ENCODE data around the gene P2RY6. TPM values are rescaled to one million over a fixed set of nuclear protein-coding genes. Genes with fewer than 3 reads are reported as not detected.

The P2RY6 gene
- total and polyA plus RNA-seq, 2 experiments from 2014 or later: 0.76 to 0.99 TPM

DNA sequence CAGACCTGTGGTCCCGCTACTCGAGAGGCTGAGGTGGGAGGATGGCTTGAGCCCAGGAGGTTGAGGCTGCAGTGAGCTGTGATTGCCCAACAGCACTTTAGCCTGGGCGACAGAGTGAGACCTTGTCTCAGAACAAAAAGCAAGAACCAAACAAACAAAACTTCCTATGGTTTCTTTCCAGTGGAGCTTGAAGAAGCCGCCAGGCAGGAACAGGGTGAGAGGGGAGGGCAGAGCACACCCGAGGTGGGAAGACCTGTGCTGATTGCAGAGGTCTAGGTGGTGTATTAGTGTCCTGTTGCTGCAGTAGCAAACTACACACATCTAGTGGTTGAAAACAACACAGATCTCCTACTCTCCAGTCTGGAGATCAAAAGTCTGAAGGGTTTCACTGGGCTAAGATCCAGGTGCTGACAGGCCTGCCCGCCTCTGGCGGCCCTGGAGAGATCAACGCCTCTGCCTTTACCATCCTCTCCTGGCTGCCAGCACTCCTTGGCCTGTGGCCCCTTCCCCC lies 46.4 kb downstream of the P2RY6 start:
- peaks cover 39% of the 10 kb centered on the region for H3F3A ChIP-seq (ENCODE audit: insufficient read depth)
- WGBS, 2 experiments (ENCODE audit: low coverage in 1 of 2, low lambda C conversion rate in 2 of 2, missing lambda C conversion rate in 2 of 2): 74 to 77% methylated on average over 8 of the region's 8 CpGs
- H3K4me1 ChIP-seq (ENCODE audit: insufficient read depth): peaks cover 56% of the 10 kb centered on the region
- no peak for DNase-seq
- H3K27me3 ChIP-seq (replicated peaks; ENCODE audit: insufficient read depth): no peaks in the 10 kb centered on the region
- peaks cover 100% of the 10 kb centered on the region for H3K79me2 ChIP-seq (ENCODE audit: insufficient read depth)
- H3K36me3 ChIP-seq (ENCODE audit: low read depth): no peaks in the 10 kb centered on the region
- H3K9ac ChIP-seq: no peak overlapping the region
- in situ Hi-C loops (cut with MboI): no loop called here
- H3K27ac ChIP-seq: no peak overlapping the region
- TF ChIP-seq EZH2phosphoT487 (IDR thresholded peaks at IDR 0.05; ENCODE audit: insufficient read depth, low read depth) (no peak), EZH2 (IDR thresholded peaks at IDR 0.05; ENCODE audit: insufficient read depth, poor library complexity, severe bottlenecking) (no peak)
- H3K4me2 ChIP-seq (ENCODE audit: unreplicated experiment): no peak overlapping the region
- H3K9me3 ChIP-seq (ENCODE audit: low read depth): no peaks in the 10 kb centered on the region
- H2AFZ ChIP-seq: no peak overlapping the region
- H4K20me1 ChIP-seq (ENCODE audit: insufficient read depth): 0 out of 2 replicates have a peak, but pooled peaks cover 6% of the 10 kb centered on the region
- no peaks in the 10 kb centered on the region for H3K9me2 ChIP-seq (ENCODE audit: insufficient read depth)
- H3K4me3 ChIP-seq: no peak overlapping the region

DNA sequence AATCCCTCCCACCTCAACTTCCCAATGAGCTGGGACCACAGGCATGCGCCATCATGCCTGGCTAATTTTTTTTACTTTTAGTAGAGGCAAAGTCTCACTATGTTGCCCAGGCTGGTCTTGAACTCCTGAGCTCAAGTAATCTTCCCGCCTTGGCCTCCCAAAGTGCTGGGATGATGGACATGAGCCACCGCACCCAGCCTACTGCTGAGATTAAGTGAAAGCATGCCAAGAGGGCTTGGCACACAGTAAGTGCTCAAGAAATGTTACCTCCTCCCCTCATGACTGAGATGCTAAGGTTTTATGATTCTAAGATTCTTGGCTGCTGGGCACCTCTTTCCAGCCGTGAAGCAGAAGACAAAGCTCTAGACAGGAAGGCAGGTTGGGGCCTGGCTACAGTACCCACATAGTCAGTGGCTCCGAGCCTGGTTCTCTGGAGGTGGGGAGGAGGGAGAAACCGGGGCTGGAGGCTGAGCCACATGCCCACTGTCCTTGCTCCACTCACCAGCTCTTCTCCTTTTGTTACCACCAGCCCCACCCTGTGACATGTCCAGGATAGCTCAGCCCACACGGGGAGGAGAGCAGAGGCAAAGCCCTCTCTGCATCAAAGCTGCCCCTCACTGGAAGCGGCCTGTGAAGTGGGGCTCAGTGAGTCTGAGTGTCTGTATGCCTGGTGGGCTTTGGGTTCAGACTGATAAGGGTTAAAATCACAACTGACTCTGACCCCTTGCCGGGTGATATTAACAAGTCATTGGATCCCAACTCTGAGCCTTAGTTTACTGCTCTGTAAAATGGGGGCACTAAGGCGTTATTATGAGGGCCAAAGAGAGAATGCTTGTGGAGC lies 48.8 kb downstream of the P2RY6 start:
- no peak overlapping the region for H2AFZ ChIP-seq
- peaks cover 100% of the 10 kb centered on the region for H3K79me2 ChIP-seq (ENCODE audit: insufficient read depth)
- H4K20me1 ChIP-seq (ENCODE audit: insufficient read depth): 0 out of 2 replicates have a peak, but pooled peaks cover 6% of the 10 kb centered on the region
- DNase-seq: peak; percentile 65
- TF ChIP-seq EZH2phosphoT487 (IDR thresholded peaks at IDR 0.05; ENCODE audit: insufficient read depth, low read depth) (no peak), EZH2 (IDR thresholded peaks at IDR 0.05; ENCODE audit: insufficient read depth, poor library complexity, severe bottlenecking) (no peak)
- peaks cover 58% of the 10 kb centered on the region for H3K4me1 ChIP-seq (ENCODE audit: insufficient read depth)
- WGBS, 2 experiments (ENCODE audit: low coverage in 1 of 2, low lambda C conversion rate in 2 of 2, missing lambda C conversion rate in 2 of 2): 39 to 46% methylated on average over 10 of the region's 10 CpGs
- no peaks in the 10 kb centered on the region for H3K27me3 ChIP-seq (replicated peaks; ENCODE audit: insufficient read depth)
- H3K9me3 ChIP-seq (ENCODE audit: low read depth): no peaks in the 10 kb centered on the region
- no peaks in the 10 kb centered on the region for H3K36me3 ChIP-seq (ENCODE audit: low read depth)
- H3F3A ChIP-seq (ENCODE audit: insufficient read depth): peaks cover 34% of the 10 kb centered on the region
- H3K4me3 ChIP-seq: no peak overlapping the region
- peak overlapping the region; percentile 52 for H3K4me2 ChIP-seq (ENCODE audit: unreplicated experiment)
- in situ Hi-C loops (cut with MboI): no loop called here
- H3K9ac ChIP-seq: peak overlapping the region; percentile 59
- no peaks in the 10 kb centered on the region for H3K9me2 ChIP-seq (ENCODE audit: insufficient read depth)
- H3K27ac ChIP-seq: peak overlapping the region; percentile 74

DNA sequence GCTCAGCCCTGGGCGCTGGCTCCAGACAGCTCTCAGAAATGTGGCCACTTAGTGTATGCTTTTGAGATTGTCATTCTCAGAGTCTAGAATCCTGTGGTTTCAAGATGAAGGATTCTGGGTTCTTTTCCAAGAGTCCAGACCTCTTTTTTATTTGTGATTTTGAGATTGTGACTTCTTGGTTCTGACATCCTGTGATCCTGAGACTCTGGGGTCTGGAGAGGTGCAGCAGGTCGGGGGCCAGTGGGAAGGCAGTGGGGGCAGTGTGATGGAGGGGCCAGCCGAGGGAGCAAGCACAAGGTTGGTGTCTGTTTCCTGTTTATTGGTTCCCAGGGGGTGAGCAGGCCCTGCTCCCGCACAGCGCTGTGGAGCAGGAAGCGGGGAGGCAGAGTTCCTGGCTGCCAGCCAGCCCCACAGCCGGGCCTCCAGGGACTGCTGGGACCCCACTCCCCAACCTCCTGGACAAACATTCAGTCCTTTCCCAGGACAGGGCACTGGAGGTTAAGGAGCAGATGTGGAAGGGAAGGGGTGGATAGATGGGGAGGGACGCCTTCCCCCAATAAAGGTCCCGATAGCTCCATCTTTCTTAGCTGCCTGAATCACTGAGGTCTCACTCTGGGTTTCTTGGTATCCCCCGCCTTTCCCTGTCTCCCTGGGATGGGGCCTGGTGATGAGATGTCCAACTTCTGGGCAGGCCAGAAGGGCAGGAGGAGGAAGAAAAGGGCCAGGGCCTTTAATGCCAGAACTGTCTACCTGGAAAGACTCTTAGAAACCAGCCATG lies 49.7 kb downstream of the P2RY6 start:
- Histone ChIP-seq H3K4me2 (ENCODE audit: unreplicated experiment) (peak overlapping the region; percentile 52), H3K27ac (peak overlapping the region; percentile 74), H3F3A (ENCODE audit: insufficient read depth) (peaks cover 34% of the 10 kb centered on the region), H3K9me3 (ENCODE audit: low read depth) (no peaks in the 10 kb centered on the region), H3K9ac (peak overlapping the region; percentile 59), H2AFZ (no peak overlapping the region), H3K4me3 (no peak overlapping the region), H3K36me3 (ENCODE audit: low read depth) (no peaks in the 10 kb centered on the region), H3K4me1 (ENCODE audit: insufficient read depth) (peaks cover 62% of the 10 kb centered on the region), H3K9me2 (ENCODE audit: insufficient read depth) (no peaks in the 10 kb centered on the region), H3K27me3 (replicated peaks; ENCODE audit: insufficient read depth) (no peaks in the 10 kb centered on the region), H3K79me2 (ENCODE audit: insufficient read depth) (peaks cover 100% of the 10 kb centered on the region), H4K20me1 (ENCODE audit: insufficient read depth) (0 out of 2 replicates have a peak, but pooled peaks cover 6% of the 10 kb centered on the region)
- in situ Hi-C loops (cut with MboI): no loop called here
- DNase-seq: peak; percentile 66
- TF ChIP-seq EZH2phosphoT487 (IDR thresholded peaks at IDR 0.05; ENCODE audit: insufficient read depth, low read depth) (no peak), EZH2 (IDR thresholded peaks at IDR 0.05; ENCODE audit: insufficient read depth, poor library complexity, severe bottlenecking) (no peak)
- WGBS, 2 experiments (ENCODE audit: low coverage in 1 of 2, low lambda C conversion rate in 2 of 2, missing lambda C conversion rate in 2 of 2): 29 to 30% methylated on average over 10 of the region's 10 CpGs

Measured in GM23248 (cell line).